Right atrium auricular region (tissue), 2 donors: ENCODE data around the gene DDIAS. TPM values are rescaled to one million over a fixed set of nuclear protein-coding genes. Genes with fewer than 3 reads are reported as not detected.

Experiments used
- DNase-seq: peaks from one replicate; pipeline ENCODE4 v3.0.0-alpha.2; 2019; ENCODE audit warnings: low spot score
- H3K27ac ChIP-seq, 2 donors: fragments of 200-600 bp; sonication (generic); 1 replicate in 1 of 2; 2 replicates in 1 of 2; pipeline ENCODE4 v1.5.1; 2016 to 2019
- H3K27me3 ChIP-seq, 2 donors: fragments of 200-600 bp; sonication (generic); one replicate each; pipeline versions ENCODE4 v1.5.1 to v1.6.0; 2017 to 2019
- H3K36me3 ChIP-seq: fragments of 200-600 bp; sonication (generic); one replicate; pipeline ENCODE4 v1.5.1; 2016
- H3K4me1 ChIP-seq, 2 donors: fragments of 200-600 bp; sonication (generic); one replicate each; pipeline versions ENCODE4 v1.5.1 to v1.6.0; 2017 to 2019
- H3K4me3 ChIP-seq, 2 donors: fragments of 200-600 bp; sonication (generic); 1 replicate in 1 of 2; 2 replicates in 1 of 2; pipeline ENCODE4 v1.5.1; 2017 to 2019; ENCODE audit warnings: mild to moderate bottlenecking in 1 of 2, moderate library complexity in 1 of 2
- H3K9me3 ChIP-seq, 2 donors: fragments of 200-600 bp; sonication (generic); one replicate each; pipeline ENCODE4 v1.5.1; 2019
- CTCF ChIP-seq, 2 donors: fragments of 200-600 bp; sonication (generic); IDR thresholded peaks; one replicate each; pipeline ENCODE4 v1.5.1; 2019; ENCODE audit warnings: antibody characterized with exemption in 2 of 2
- total RNA-seq, 2 donors: library from RNA; depleted of rRNA; stranded (reverse); fragments of >200 nt; gene quantifications; one replicate each; pipeline ENCODE4 v1.1.0, GENCODE V29; 2016

Gene DDIAS
- total RNA-seq, 2 donors from 2014 or later, result 0.55 to 2.0 TPM

GRCh38 chr11:82874646-82875523 is 26.7 kb upstream of the DDIAS start:
- H3K36me3 ChIP-seq, result no peaks in the 10 kb centered on the region
- no peak for TF ChIP-seq CTCF (IDR thresholded peaks at IDR 0.05)
- H3K27ac ChIP-seq, result no peak overlapping the region
- H3K4me3 ChIP-seq, result no peak overlapping the region
- H3K27me3 ChIP-seq, result no peaks in the 10 kb centered on the region
- H3K4me1 ChIP-seq, result peaks cover 0 to 13% of the 10 kb centered on the region in 2 donors
- H3K9me3 ChIP-seq, result no peaks in the 10 kb centered on the region
- DNase-seq, result no peak

GRCh38 chr11:82883853-82884252 is 17.7 kb upstream of the DDIAS start:
- peak overlapping the region in 1 of 2 donors; percentile 38 for H3K27ac ChIP-seq
- no peak for DNase-seq

GRCh38 chr11:82889133-82890001 is 12.2 kb upstream of the DDIAS start:
- H3K4me3 ChIP-seq, result peak overlapping the region in 1 of 2 donors; percentile 5
- DNase-seq, result no peak
- H3K9me3 ChIP-seq, result no peaks in the 10 kb centered on the region
- no peaks in the 10 kb centered on the region for H3K27me3 ChIP-seq
- no peak overlapping the region for H3K27ac ChIP-seq
- H3K36me3 ChIP-seq, result no peaks in the 10 kb centered on the region
- H3K4me1 ChIP-seq, result peaks cover 0 to 28% of the 10 kb centered on the region in 2 donors
- no peak for TF ChIP-seq CTCF (IDR thresholded peaks at IDR 0.05)

More at GRCh38 chr11:82883853-82884252, 17.7 kb upstream of the DDIAS start:
- Histone ChIP-seq H3K36me3 (no peaks in the 10 kb centered on the region), H3K27me3 (no peaks in the 10 kb centered on the region), H3K4me3 (no peak overlapping the region), H3K4me1 (peaks cover 0 to 24% of the 10 kb centered on the region in 2 donors), H3K9me3 (no peaks in the 10 kb centered on the region)
- TF ChIP-seq CTCF (IDR thresholded peaks at IDR 0.05), result no peak

- DNase-seq, result no peak
- no peak for TF ChIP-seq CTCF (IDR thresholded peaks at IDR 0.05)
- Histone ChIP-seq H3K27me3 (no peaks in the 10 kb centered on the region), H3K36me3 (no peaks in the 10 kb centered on the region), H3K4me1 (peaks cover 0 to 22% of the 10 kb centered on the region in 2 donors), H3K4me3 (peak overlapping the region in 1 of 2 donors; percentile 5), H3K27ac (no peak overlapping the region), H3K9me3 (no peaks in the 10 kb centered on the region)
Measured at GRCh38 chr11:82890002-82890341, 11.6 kb upstream of the DDIAS start.

GRCh38 chr11:82890936-82891335 is 10.6 kb upstream of the DDIAS start:
- Histone ChIP-seq H3K27me3 (no peaks in the 10 kb centered on the region), H3K4me1 (peaks cover 0 to 21% of the 10 kb centered on the region in 2 donors), H3K36me3 (no peaks in the 10 kb centered on the region), H3K27ac (no peak overlapping the region), H3K9me3 (no peaks in the 10 kb centered on the region), H3K4me3 (no peak overlapping the region)
- TF ChIP-seq CTCF (IDR thresholded peaks at IDR 0.05), result no peak
- no peak for DNase-seq
